Keratinocyte (primary cell): ENCODE measurements around the gene LRIT2.

Source experiments
- EZH2 ChIP-seq: IDR thresholded peaks from one replicate; pipeline ENCODE4 v1.6.1; 2012; ENCODE audit warnings: inconsistent platforms, mild to moderate bottlenecking, low read length, moderate library complexity
- TF ChIP-seq, protein P1 (sequence below), 3 experiments: IDR thresholded peaks in 1 of 3; conservative IDR thresholded peaks in 1 of 3; optimal IDR thresholded peaks in 1 of 3; 2 replicates in 2 of 3; 3 replicates in 1 of 3; pipeline versions ENCODE3 to v1.5.1; 2011; ENCODE audit warnings: low read length in 3 of 3, mild to moderate bottlenecking in 3 of 3, moderate library complexity in 2 of 3, control low read depth in 1 of 3, inconsistent platforms in 1 of 3; ENCODE audit not compliant: insufficient read depth in 2 of 3; ENCODE audit errors: extremely low read depth in 1 of 3

- TF ChIP-seq, protein P1, sequence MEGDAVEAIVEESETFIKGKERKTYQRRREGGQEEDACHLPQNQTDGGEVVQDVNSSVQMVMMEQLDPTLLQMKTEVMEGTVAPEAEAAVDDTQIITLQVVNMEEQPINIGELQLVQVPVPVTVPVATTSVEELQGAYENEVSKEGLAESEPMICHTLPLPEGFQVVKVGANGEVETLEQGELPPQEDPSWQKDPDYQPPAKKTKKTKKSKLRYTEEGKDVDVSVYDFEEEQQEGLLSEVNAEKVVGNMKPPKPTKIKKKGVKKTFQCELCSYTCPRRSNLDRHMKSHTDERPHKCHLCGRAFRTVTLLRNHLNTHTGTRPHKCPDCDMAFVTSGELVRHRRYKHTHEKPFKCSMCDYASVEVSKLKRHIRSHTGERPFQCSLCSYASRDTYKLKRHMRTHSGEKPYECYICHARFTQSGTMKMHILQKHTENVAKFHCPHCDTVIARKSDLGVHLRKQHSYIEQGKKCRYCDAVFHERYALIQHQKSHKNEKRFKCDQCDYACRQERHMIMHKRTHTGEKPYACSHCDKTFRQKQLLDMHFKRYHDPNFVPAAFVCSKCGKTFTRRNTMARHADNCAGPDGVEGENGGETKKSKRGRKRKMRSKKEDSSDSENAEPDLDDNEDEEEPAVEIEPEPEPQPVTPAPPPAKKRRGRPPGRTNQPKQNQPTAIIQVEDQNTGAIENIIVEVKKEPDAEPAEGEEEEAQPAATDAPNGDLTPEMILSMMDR (optimal IDR thresholded peaks at IDR 0.05 in 1 of 3, IDR thresholded peaks at IDR 0.05 in 1 of 3, conservative IDR thresholded peaks at IDR 0.05 in 1 of 3; ENCODE audit: extremely low read depth in 1 of 3, insufficient read depth in 2 of 3, low read length in 3 of 3): peak in 2 of 3 experiments; percentile 4 to 15
- no peak for TF ChIP-seq EZH2
Measured at GRCh38 chr10:84237199-84238051, 12.1 kb upstream of the LRIT2 start.
